HCT116 (cell line): Measurements from ENCODE around the gene METRN. TPM values are rescaled to one million over a fixed set of nuclear protein-coding genes. Genes with fewer than 3 reads are reported as not detected.
A peak's percentile ranks its signal among the peaks of the same experiment; 100 is the strongest.

Experiments used
- ATAC-seq: fragments of 200-7000 bp; cut with Tn5 transposase; 2 replicates; pipeline ENCODE4 v1.9.1; 2020; ENCODE audit warnings: mild to moderate bottlenecking, moderate library complexity
- BruUV-seq: library from RNA; stranded (reverse); fragments of 400-500 nt; replicated peaks from 2 replicates; lab custom pipeline; 2021; lab: Mats Ljungman, UMichigan
- CTCF ChIA-PET: fragments of 300-600 bp; sonication (Branson Sonifier 250); formaldehyde crosslinking; loops from one replicate; lab custom pipeline; 2021; ENCODE audit warnings: antibody characterized with exemption; lab: Charles Lee
- POLR2A ChIA-PET: fragments of 300-600, 350-600 bp; sonication (Branson Sonifier 250); formaldehyde crosslinking; loops from one replicate; lab custom pipeline; 2021; ENCODE audit warnings: antibody characterized with exemption; lab: Charles Lee
- RAD21 ChIA-PET, 2 experiments: fragments of 300-600 bp; sonication (Branson Sonifier 250); formaldehyde crosslinking; loops; one replicate each; lab custom pipeline; 2023; ENCODE audit warnings: low total read pairs in 2 of 2; ENCODE audit not compliant: uncharacterized antibody in 2 of 2, unreplicated experiment in 2 of 2, low non-redundant PET in 1 of 2; lab: Charles Lee
- DNase-seq: peaks from one replicate; pipeline ENCODE4 v3.0.0-alpha.2; 2010; ENCODE audit warnings: low read depth, low spot score
- H2AFZ ChIP-seq: fragments of 200-600 bp; shearing (Covaris generic), sonication (generic); 2 replicates; pipeline ENCODE4 v1.6.1; 2017; ENCODE audit warnings: low read depth, mixed run types, mixed read lengths, antibody characterized with exemption, low read length; ENCODE audit not compliant: poor library complexity, severe bottlenecking
- H3K27ac ChIP-seq: 2 replicates; pipeline ENCODE4 v1.5.1; 2012; ENCODE audit warnings: low read depth, low read length
- H3K27me3 ChIP-seq: fragments of 200-600 bp; sonication (generic); 2 replicates; pipeline ENCODE4 v1.6.1; 2016; ENCODE audit warnings: mixed run types, low read length, mixed read lengths; ENCODE audit not compliant: insufficient read depth
- H3K36me3 ChIP-seq, 2 experiments: fragments of 200-500 bp in 1 of 2; fragments of 200-600 bp in 1 of 2; sonication (Bioruptor generic) in 1 of 2; sonication (generic) in 1 of 2; 2 replicates each; pipeline versions ENCODE4 v1.5.1 to v1.6.1; 2014 to 2016; ENCODE audit warnings: low read length in 2 of 2, inconsistent platforms in 1 of 2, mixed read lengths in 1 of 2, mixed run types in 1 of 2; ENCODE audit not compliant: insufficient read depth in 2 of 2, control insufficient read depth in 1 of 2
- H3K4me1 ChIP-seq, 2 experiments: fragments of 200-600 bp in 1 of 2; sonication (generic) in 1 of 2; 2 replicates each; pipeline versions ENCODE4 v1.5.1 to v1.6.1; 2012 to 2017; ENCODE audit warnings: low read length in 2 of 2, inconsistent platforms in 1 of 2, mild to moderate bottlenecking in 1 of 2, mixed read lengths in 1 of 2, mixed run types in 1 of 2, moderate library complexity in 1 of 2; ENCODE audit not compliant: insufficient read depth in 2 of 2, control insufficient read depth in 1 of 2
- H3K4me2 ChIP-seq: fragments of 200-600 bp; sonication (generic); 2 replicates; pipeline ENCODE4 v1.6.1; 2017; ENCODE audit warnings: mixed run types, low read length, mixed read lengths
- H3K4me3 ChIP-seq, 2 experiments: fragments of 200-600 bp in 1 of 2; sonication (generic) in 1 of 2; replicated peaks in 1 of 2; 2 replicates each; pipeline ENCODE4 v1.5.1; 2011 to 2016; ENCODE audit warnings: low read length in 2 of 2, control low read depth in 1 of 2, low read depth in 1 of 2, mild to moderate bottlenecking in 1 of 2, mixed read lengths in 1 of 2, mixed run types in 1 of 2
- H3K79me2 ChIP-seq: fragments of 200-600 bp; sonication (generic); 2 replicates; pipeline ENCODE4 v1.6.1; 2017; ENCODE audit warnings: mild to moderate bottlenecking, mixed run types, low read length, moderate library complexity, mixed read lengths; ENCODE audit not compliant: insufficient read depth
- H3K9ac ChIP-seq: fragments of 200-600 bp; sonication (generic); 2 replicates; pipeline ENCODE4 v1.6.1; 2016; ENCODE audit warnings: low read length, mixed read lengths
- H3K9me2 ChIP-seq: fragments of 200-600 bp; sonication (generic), shearing (Covaris generic); 2 replicates; pipeline ENCODE4 v1.6.1; 2017; ENCODE audit warnings: mixed run types, mild to moderate bottlenecking, moderate library complexity; ENCODE audit not compliant: insufficient read depth
- H3K9me3 ChIP-seq, 2 experiments: fragments of 200-500 bp in 1 of 2; fragments of 200-600 bp in 1 of 2; sonication (Bioruptor generic) in 1 of 2; sonication (generic) in 1 of 2; 2 replicates each; pipeline ENCODE4 v1.6.1; 2014 to 2017; ENCODE audit warnings: low read length in 2 of 2, mixed read lengths in 2 of 2, inconsistent platforms in 1 of 2, low read depth in 1 of 2, mild to moderate bottlenecking in 1 of 2, mixed run types in 1 of 2, moderate library complexity in 1 of 2; ENCODE audit not compliant: control insufficient read depth in 1 of 2, insufficient read depth in 1 of 2
- H4K20me1 ChIP-seq: fragments of 200-600 bp; sonication (generic), shearing (Covaris generic); 2 replicates; pipeline ENCODE4 v1.6.1; 2017; ENCODE audit warnings: mixed run types, mild to moderate bottlenecking, moderate library complexity; ENCODE audit not compliant: insufficient read depth
- CEBPB ChIP-seq: IDR thresholded peaks from 2 replicates; pipeline ENCODE4 v1.6.1; 2012; ENCODE audit warnings: low read depth
- ELF1 ChIP-seq: IDR thresholded peaks from 2 replicates; pipeline ENCODE4 v1.6.1; 2012; ENCODE audit warnings: low read depth, borderline replicate concordance
- EZH2phosphoT487 ChIP-seq: fragments of 200-600 bp; IDR thresholded peaks from 2 replicates; pipeline ENCODE4 v1.6.1; 2018; ENCODE audit warnings: antibody characterized with exemption, borderline replicate concordance
- JUND ChIP-seq: IDR thresholded peaks from 2 replicates; pipeline ENCODE4 v1.6.1; 2012
- RAD21 ChIP-seq: IDR thresholded peaks from 2 replicates; pipeline ENCODE4 v1.6.1; 2012; ENCODE audit warnings: low read depth, mild to moderate bottlenecking
- REST ChIP-seq: IDR thresholded peaks from 2 replicates; pipeline ENCODE4 v1.6.1; 2012; ENCODE audit warnings: low read depth
- SRF ChIP-seq: IDR thresholded peaks from 2 replicates; pipeline ENCODE4 v1.6.1; 2012; ENCODE audit warnings: low read depth
- TCF7L2 ChIP-seq: IDR thresholded peaks from 2 replicates; pipeline ENCODE4 v1.7.0; 2011; ENCODE audit warnings: borderline replicate concordance, inconsistent platforms; ENCODE audit not compliant: insufficient read depth, insufficient read length; ENCODE audit errors: extremely low read depth
- YY1 ChIP-seq: IDR thresholded peaks from 2 replicates; pipeline ENCODE4 v1.6.1; 2011; ENCODE audit warnings: low read length, low read depth, moderate library complexity, mild to moderate bottlenecking; ENCODE audit not compliant: insufficient replicate concordance; ENCODE audit errors: extremely low read depth
- ZBTB33 ChIP-seq: IDR thresholded peaks from 2 replicates; pipeline ENCODE4 v1.6.1; 2011; ENCODE audit warnings: mild to moderate bottlenecking, low read length, moderate library complexity; ENCODE audit not compliant: insufficient replicate concordance; ENCODE audit errors: extremely low read depth
- ZFX ChIP-seq: fragments of 450-650 bp; IDR thresholded peaks from 2 replicates; pipeline ENCODE4 v1.6.1; 2017
- ZNF274 ChIP-seq: fragments of 200-500 bp; sonication (Bioruptor generic); IDR thresholded peaks from 2 replicates; pipeline ENCODE4 v1.6.1; 2014; ENCODE audit warnings: mild to moderate bottlenecking, low read depth, low read length, inconsistent platforms
- intact Hi-C: fragments of 100-400 bp; cut with micrococcal nuclease; formaldehyde crosslinking; loops from 2 replicates; pipeline ENCODE4 v1.10.0; 2022
- total RNA-seq: library from RNA; stranded (reverse); gene quantifications from one replicate; pipeline ENCODE4 v1.2.1, GENCODE V29; 2021; ENCODE audit not compliant: unreplicated experiment

Gene METRN
- total RNA-seq, 1 experiment from 2014 or later = 193 TPM

- no peak for TF ChIP-seq EZH2phosphoT487
- no peak for TF ChIP-seq TCF7L2
- TF ChIP-seq ELF1 = no peak
- TF ChIP-seq CEBPB = no peak
These were observed 7.0 kb downstream of the METRN start (continued) for GRCh38 chr16:721765-722540.

- no peak for TF ChIP-seq SRF
- TF ChIP-seq TCF7L2 = no peak
- no peak for TF ChIP-seq RAD21
- no peak for TF ChIP-seq ZFX
- no peak for TF ChIP-seq ZNF274
- no peak for TF ChIP-seq ZBTB33
- TF ChIP-seq JUND = no peak
- TF ChIP-seq REST = no peak
- TF ChIP-seq YY1 = no peak
- intact Hi-C loops = no loop called here
These were observed 8.1 kb downstream of the METRN start for GRCh38 chr16:722835-723633.

More at GRCh38 chr16:722835-723633, 8.1 kb downstream of the METRN start:
- Histone ChIP-seq H2AFZ (no peak overlapping the region), H3K36me3 (no peaks in the 10 kb centered on the region), H3K79me2 (peaks cover 10% of the 10 kb centered on the region; the same call in 1 of the 2 replicates), H3K4me1 (peaks cover 26 to 63% of the 10 kb centered on the region in 2 experiments), H3K27me3 (no peaks in the 10 kb centered on the region), H3K4me3 (no peak overlapping the region), H3K9me3 (no peaks in the 10 kb centered on the region), H4K20me1 (no peaks in the 10 kb centered on the region), H3K4me2 (peak overlapping the region; percentile 4; the same call in 1 of the 2 replicates), H3K27ac (no peak overlapping the region), H3K9me2 (no peaks in the 10 kb centered on the region), H3K9ac (no peak overlapping the region)
- RAD21 ChIA-PET = no interaction called here
- CTCF ChIA-PET = interaction anchor here (0.5 to 2.4 kb wide), 2 partner anchors 11 to 341 kb away, joined by 3 to 10 read pairs; no protein-coding TSS in a partner anchor
- no peak for ATAC-seq
- POLR2A ChIA-PET = no interaction called here
- DNase-seq = no peak
- no TSS peak for BruUV-seq
